Kidney (tissue), 14 donors: ENCODE measurements around the gene MS4A18. TPM values are rescaled to one million over a fixed set of nuclear protein-coding genes. Genes with fewer than 3 reads are reported as not detected.

Experiments used
- DNase-seq, 5 donors: peaks; one replicate each; pipeline ENCODE4 v3.0.0-alpha.2; 2013 to 2020
- FAIRE-seq: peaks from 2 replicates; lab custom pipeline; 2012; peaks lifted over from hg19 to GRCh38; lab: Jason Lieb, UNC
- H3K27ac ChIP-seq, 2 donors: one replicate each; pipeline ENCODE4 v1.7.0; 2013; ENCODE audit warnings: low read depth in 2 of 2, low read length in 2 of 2, inconsistent platforms in 1 of 2
- H3K27me3 ChIP-seq: one replicate; pipeline ENCODE4 v1.7.1; 2013; ENCODE audit warnings: low read length, inconsistent platforms; ENCODE audit not compliant: control insufficient read depth, insufficient read depth
- H3K36me3 ChIP-seq, 3 donors: one replicate each; pipeline versions ENCODE4 v1.7.0 to v1.7.1; 2013; ENCODE audit warnings: low read length in 3 of 3, control low read depth in 1 of 3, inconsistent platforms in 1 of 3; ENCODE audit not compliant: insufficient read depth in 3 of 3, control insufficient read depth in 2 of 3
- H3K4me1 ChIP-seq, 3 donors: one replicate each; pipeline versions ENCODE4 v1.7.0 to v1.7.1; 2013; ENCODE audit warnings: low read length in 3 of 3, inconsistent platforms in 1 of 3, low read depth in 1 of 3; ENCODE audit not compliant: control insufficient read depth in 2 of 3, insufficient read depth in 2 of 3
- H3K4me3 ChIP-seq, 3 donors: one replicate each; pipeline versions ENCODE4 v1.7.0 to v1.8.1; 2013; ENCODE audit warnings: low read length in 3 of 3, control low read depth in 1 of 3, inconsistent platforms in 1 of 3
- H3K9ac ChIP-seq, 3 donors: one replicate each; pipeline versions ENCODE4 v1.7.0 to v1.7.1; 2013; ENCODE audit warnings: low read length in 3 of 3, control low read depth in 1 of 3, inconsistent platforms in 1 of 3
- H3K9me3 ChIP-seq, 3 donors: one replicate each; pipeline versions ENCODE4 v1.7.0 to v1.7.1; 2013; ENCODE audit warnings: low read length in 3 of 3, control low read depth in 1 of 3, inconsistent platforms in 1 of 3; ENCODE audit not compliant: control insufficient read depth in 2 of 3, insufficient read depth in 1 of 3
- intact Hi-C: fragments of 100-400 bp; cut with DNase I; formaldehyde crosslinking; loops from one replicate; pipeline ENCODE4 v1.11.1; 2022
- polyA plus RNA-seq: library from polyadenylated mRNA; stranded (reverse); fragments of 350-450 nt; fragmentation: Illumina TruSeq; extraction: RNeasy Lipid Tissue Mini Kit (QIAGEN cat#74804); gene quantifications from one replicate; pipeline ENCODE4 v1.2.3, GENCODE V29; 2014; ENCODE audit warnings: low read depth, low replicate concordance; ENCODE audit not compliant: insufficient read depth
- total RNA-seq: library from RNA; stranded (reverse); fragmentation: NEBNext Ultra II Directional; extraction: Animal tissue kit (Norgen Biotek cat#: 25700); gene quantifications from one replicate; pipeline ENCODE4 v1.2.1, GENCODE V29; 2021
- TF ChIP-seq, protein P1 (sequence below): IDR thresholded peaks from 3 replicates; pipeline ENCODE4 v1.5.1; 2012; ENCODE audit warnings: mild to moderate bottlenecking, moderate library complexity, borderline replicate concordance; ENCODE audit not compliant: insufficient read depth; ENCODE audit errors: extremely low read depth
- donor health status: control.
- donor health status: control.
- donor health status: control.
- donor health status: control.
- donor health status: control.
- donor health status: DM: yes; HTN: yes; CAD: no.
- donor health status: Normal renal cell carcinoma (clear cell type).

Gene MS4A18
- total and polyA plus RNA-seq, 2 donors from 2014 or later: not detected

DNA sequence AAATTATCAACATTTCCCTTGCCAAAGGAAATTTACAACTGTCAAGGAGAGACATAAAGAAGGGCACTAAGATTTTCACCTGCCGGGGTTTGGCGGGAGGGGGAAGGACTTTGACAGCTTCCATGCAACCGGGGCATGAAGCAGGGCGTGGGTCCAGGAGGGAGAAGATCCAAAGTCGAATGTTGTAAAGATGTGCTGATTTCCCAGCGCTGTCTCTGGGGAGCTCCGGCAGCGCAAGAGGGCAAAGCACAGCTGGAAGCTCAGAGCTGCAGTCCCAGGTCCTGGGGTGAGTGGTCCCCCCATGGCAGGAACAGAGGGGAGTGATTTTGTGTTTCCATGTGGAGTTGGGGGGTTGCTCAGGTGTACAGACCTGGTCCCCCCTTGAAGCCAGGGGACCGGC, 60.6 kb downstream of the MS4A18 start, which contains the start of gene MS4A10:
Gene MS4A10 (plus strand): TSS at position 198 of the 400 bp plus-strand sequence. CDS start 5,003 bp downstream, outside the sequence.
- Histone ChIP-seq H3K4me3 (no peak within 1 kb of the TSS), H3K36me3 (no peaks in the 10 kb centered on the region), H3K9me3 (no peaks in the 10 kb centered on the region), H3K27me3 (no peaks in the 10 kb centered on the region), H3K27ac (no peak within 1 kb of the TSS), H3K4me1 (peaks cover 0 to 12% (median 6%) of the 10 kb centered on the region in 3 donors), H3K9ac (no peak within 1 kb of the TSS)
- FAIRE-seq: no peak
- intact Hi-C loops: no loop called here
- DNase-seq: peak in 1 of 5 donors; percentile 43
- TF ChIP-seq, protein P1, sequence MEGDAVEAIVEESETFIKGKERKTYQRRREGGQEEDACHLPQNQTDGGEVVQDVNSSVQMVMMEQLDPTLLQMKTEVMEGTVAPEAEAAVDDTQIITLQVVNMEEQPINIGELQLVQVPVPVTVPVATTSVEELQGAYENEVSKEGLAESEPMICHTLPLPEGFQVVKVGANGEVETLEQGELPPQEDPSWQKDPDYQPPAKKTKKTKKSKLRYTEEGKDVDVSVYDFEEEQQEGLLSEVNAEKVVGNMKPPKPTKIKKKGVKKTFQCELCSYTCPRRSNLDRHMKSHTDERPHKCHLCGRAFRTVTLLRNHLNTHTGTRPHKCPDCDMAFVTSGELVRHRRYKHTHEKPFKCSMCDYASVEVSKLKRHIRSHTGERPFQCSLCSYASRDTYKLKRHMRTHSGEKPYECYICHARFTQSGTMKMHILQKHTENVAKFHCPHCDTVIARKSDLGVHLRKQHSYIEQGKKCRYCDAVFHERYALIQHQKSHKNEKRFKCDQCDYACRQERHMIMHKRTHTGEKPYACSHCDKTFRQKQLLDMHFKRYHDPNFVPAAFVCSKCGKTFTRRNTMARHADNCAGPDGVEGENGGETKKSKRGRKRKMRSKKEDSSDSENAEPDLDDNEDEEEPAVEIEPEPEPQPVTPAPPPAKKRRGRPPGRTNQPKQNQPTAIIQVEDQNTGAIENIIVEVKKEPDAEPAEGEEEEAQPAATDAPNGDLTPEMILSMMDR: no peak

DNA sequence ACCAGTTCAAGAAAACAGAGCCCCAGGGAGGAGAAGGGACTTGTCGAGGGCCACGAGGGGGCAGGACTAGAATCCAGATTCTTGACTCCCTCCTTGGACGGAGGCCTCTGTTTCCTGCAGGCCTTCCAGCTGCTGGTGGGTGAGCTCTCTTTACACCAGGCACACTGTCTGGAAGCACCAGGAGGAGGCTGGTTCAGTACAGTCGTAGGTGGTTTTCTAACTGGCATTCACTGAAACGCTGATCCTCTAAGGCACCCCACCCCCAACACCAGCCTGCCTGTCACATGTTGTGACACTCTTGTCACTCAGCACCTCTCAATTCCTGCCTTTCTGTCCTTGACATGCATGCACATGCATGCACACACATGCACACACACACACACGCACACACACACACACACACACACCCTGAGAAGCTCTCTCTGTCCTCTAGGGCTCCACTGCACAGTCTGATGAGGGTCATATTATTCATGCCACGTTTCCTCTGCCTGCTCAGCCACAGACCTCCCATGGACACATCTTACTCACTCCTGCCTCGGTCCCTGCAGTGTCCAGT, 61.4 kb downstream of the MS4A18 start:
- no peaks in the 10 kb centered on the region for H3K9me3 ChIP-seq
- no peak overlapping the region for H3K9ac ChIP-seq
- intact Hi-C loops: no loop called here
- no peak overlapping the region for H3K4me3 ChIP-seq
- DNase-seq (peak in 1 of 5 donors; percentile 54), FAIRE-seq (no peak)
- TF ChIP-seq, protein P1: no peak
- no peak overlapping the region for H3K27ac ChIP-seq
- H3K27me3 ChIP-seq: no peaks in the 10 kb centered on the region
- peaks cover 0 to 12% (median 6%) of the 10 kb centered on the region in 3 donors for H3K4me1 ChIP-seq
- no peaks in the 10 kb centered on the region for H3K36me3 ChIP-seq

DNA sequence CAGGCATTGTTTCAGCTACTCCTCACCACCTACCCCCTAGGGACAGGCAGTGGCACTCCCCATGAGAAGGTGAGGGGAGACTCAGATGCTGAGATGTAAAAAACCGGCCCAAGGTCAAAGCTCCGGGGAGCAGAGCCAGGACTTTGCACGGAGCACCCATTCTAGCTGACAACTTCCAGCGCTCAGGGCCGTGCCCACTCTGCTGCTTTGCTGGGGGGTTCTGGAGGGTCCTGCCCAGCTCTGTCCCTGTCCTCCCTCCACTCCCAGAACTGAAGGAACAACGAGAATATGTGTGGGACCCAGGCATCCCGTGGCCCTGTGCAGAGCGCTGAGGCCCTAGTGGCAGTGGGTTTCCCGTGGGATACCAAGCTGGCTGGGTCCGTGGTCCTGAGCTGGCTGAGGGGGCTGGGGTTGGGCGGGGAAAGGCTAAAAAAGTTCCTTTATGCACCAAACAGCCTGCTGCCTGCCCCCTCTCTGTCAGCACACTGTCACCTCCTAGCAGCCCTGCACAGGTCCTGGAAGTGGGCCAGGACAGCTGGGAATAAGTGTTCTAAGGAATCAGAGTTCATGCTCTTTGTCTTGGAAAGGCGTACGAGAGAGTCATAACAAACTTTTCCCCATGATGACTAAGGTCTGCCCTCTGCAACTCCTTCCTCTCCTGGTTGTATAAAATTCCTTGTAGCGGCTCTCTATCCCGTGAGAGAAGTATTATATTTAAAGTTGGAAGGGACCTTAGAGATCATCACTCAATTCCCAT, 62.5 kb downstream of the MS4A18 start:
- intact Hi-C loops: no loop called here
- peaks cover 0 to 12% (median 6%) of the 10 kb centered on the region in 3 donors for H3K4me1 ChIP-seq
- H3K9me3 ChIP-seq: no peaks in the 10 kb centered on the region
- no peak overlapping the region for H3K4me3 ChIP-seq
- TF ChIP-seq, protein P1: no peak
- no peak overlapping the region for H3K27ac ChIP-seq
- H3K27me3 ChIP-seq: no peaks in the 10 kb centered on the region
- no peak for FAIRE-seq
- peak in 2 of 5 donors; percentile 58 to 75 for DNase-seq
- H3K36me3 ChIP-seq: no peaks in the 10 kb centered on the region
- H3K9ac ChIP-seq: no peak overlapping the region
